Neural cell (in vitro differentiated cells): Measurements from ENCODE around the gene ZNF648.

ENCODE experiments used
- EP300 ChIP-seq: fragments of 450-650 bp; conservative IDR thresholded peaks from 2 replicates; pipeline ENCODE4 v1.6.1; 2014; ENCODE audit warnings: antibody characterized with exemption, mild to moderate bottlenecking, moderate library complexity; ENCODE audit not compliant: poor library complexity, severe bottlenecking
- EZH2 ChIP-seq: fragments of 200-600, 300-800 bp; shearing (Covaris generic), sonication (generic); IDR thresholded peaks from 2 replicates; pipeline ENCODE4 v1.6.1; 2014; ENCODE audit warnings: antibody characterized with exemption, low read length, borderline replicate concordance, mild to moderate bottlenecking; ENCODE audit not compliant: insufficient read depth, poor library complexity, severe bottlenecking
- MXI1 ChIP-seq: fragments of 450-650 bp; conservative IDR thresholded peaks from 2 replicates; pipeline ENCODE4 v1.6.1; 2014; ENCODE audit warnings: antibody characterized with exemption, mild to moderate bottlenecking; ENCODE audit not compliant: poor library complexity, severe bottlenecking
- RAD21 ChIP-seq: fragments of 450-650 bp; conservative IDR thresholded peaks from 2 replicates; pipeline ENCODE4 v1.6.1; 2014; ENCODE audit warnings: antibody characterized with exemption, mild to moderate bottlenecking, moderate library complexity
- TAF1 ChIP-seq: IDR thresholded peaks from 2 replicates; pipeline ENCODE4 v1.6.1; 2012; ENCODE audit warnings: low read depth
- TF ChIP-seq, protein P1 (sequence below): fragments of 450-650 bp; IDR thresholded peaks from 2 replicates; pipeline ENCODE4 v1.5.1; 2014; ENCODE audit warnings: antibody characterized with exemption, mild to moderate bottlenecking, moderate library complexity; ENCODE audit not compliant: poor library complexity, severe bottlenecking

DNA sequence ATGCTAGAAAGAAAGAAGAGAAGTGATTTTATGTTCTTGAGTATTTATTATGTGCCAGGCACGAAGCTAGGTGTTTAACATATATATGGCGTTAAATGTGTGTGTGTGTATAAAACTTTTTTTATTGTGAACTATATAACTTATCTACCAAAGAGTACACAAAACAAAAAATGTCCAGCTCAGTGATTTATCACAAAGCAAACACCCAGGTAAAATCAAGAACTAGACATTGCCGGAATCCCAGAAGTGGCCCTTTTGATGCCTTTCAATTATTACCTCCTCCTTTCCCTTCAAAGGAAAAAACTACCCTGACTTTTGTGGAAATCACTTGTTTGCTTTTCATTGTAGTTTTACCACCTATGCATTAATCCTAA is 40.5 kb upstream of the ZNF648 start:
- TF ChIP-seq, protein P1, sequence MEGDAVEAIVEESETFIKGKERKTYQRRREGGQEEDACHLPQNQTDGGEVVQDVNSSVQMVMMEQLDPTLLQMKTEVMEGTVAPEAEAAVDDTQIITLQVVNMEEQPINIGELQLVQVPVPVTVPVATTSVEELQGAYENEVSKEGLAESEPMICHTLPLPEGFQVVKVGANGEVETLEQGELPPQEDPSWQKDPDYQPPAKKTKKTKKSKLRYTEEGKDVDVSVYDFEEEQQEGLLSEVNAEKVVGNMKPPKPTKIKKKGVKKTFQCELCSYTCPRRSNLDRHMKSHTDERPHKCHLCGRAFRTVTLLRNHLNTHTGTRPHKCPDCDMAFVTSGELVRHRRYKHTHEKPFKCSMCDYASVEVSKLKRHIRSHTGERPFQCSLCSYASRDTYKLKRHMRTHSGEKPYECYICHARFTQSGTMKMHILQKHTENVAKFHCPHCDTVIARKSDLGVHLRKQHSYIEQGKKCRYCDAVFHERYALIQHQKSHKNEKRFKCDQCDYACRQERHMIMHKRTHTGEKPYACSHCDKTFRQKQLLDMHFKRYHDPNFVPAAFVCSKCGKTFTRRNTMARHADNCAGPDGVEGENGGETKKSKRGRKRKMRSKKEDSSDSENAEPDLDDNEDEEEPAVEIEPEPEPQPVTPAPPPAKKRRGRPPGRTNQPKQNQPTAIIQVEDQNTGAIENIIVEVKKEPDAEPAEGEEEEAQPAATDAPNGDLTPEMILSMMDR, result no peak
- no peak for TF ChIP-seq RAD21
- TF ChIP-seq MXI1, result no peak
- TF ChIP-seq TAF1, result no peak
- no peak for TF ChIP-seq EP300
- TF ChIP-seq EZH2, result no peak
